Central memory CD8-positive, alpha-beta T cell (primary cell): ENCODE data around the gene FCHO2.

Source experiments
- ATAC-seq: fragments of 150-1000 bp; cut with Tn5 transposase; replicated peaks from 2 replicates; pipeline ENCODE4 v1.10.0; 2022; ENCODE audit warnings: mild to moderate bottlenecking, moderate FRiP score, moderate number of reproducible peaks; ENCODE audit not compliant: poor library complexity, severe bottlenecking; ENCODE audit errors: extremely low read depth
- DNase-seq, 2 donors: peaks; one replicate each; pipeline ENCODE4 v3.0.0; 2021; ENCODE audit warnings: low spot score in 2 of 2
- H3K27ac Mint-ChIP-seq: one replicate; pipeline ENCODE4 v1.8.0; 2022; ENCODE audit warnings: low read depth, mild to moderate bottlenecking, moderate library complexity, mixed read lengths
- H3K27me3 Mint-ChIP-seq: one replicate; pipeline ENCODE4 v1.8.0; 2022; ENCODE audit warnings: mixed read lengths
- H3K36me3 Mint-ChIP-seq: one replicate; pipeline ENCODE4 v1.8.0; 2022; ENCODE audit warnings: mild to moderate bottlenecking, moderate library complexity, mixed read lengths; ENCODE audit not compliant: insufficient read depth
- H3K4me1 Mint-ChIP-seq: one replicate; pipeline ENCODE4 v1.8.0; 2022; ENCODE audit warnings: mixed read lengths
- H3K4me3 Mint-ChIP-seq: one replicate; pipeline ENCODE4 v1.8.0; 2022; ENCODE audit warnings: mild to moderate bottlenecking, moderate library complexity, mixed read lengths
- H3K9me3 Mint-ChIP-seq: one replicate; pipeline ENCODE4 v1.8.0; 2022; ENCODE audit warnings: mixed read lengths

Gene FCHO2

DNA sequence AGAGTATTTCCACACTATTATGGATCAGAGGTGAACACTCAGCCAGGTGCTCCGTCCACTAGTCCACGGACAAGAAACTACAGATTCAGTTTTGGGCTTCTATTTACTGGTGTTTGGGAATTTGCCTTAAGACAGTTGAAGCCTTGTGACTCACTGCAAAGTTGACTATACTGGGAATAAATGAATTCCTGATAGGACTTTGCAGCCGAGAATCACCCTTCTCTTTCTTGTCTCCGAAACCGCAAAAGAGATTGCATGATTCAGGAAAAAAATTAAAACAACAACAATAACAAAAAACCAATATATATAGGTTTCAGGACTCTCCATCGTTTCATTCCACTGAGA, 165.2 kb downstream of the FCHO2 start:
- no peaks in the 10 kb centered on the region for H3K9me3 Mint-ChIP-seq
- no peaks in the 10 kb centered on the region for H3K36me3 Mint-ChIP-seq
- H3K4me3 Mint-ChIP-seq: peak overlapping the region; percentile 70
- no peak overlapping the region for H3K27ac Mint-ChIP-seq
- H3K4me1 Mint-ChIP-seq: peaks cover 45% of the 10 kb centered on the region
- peaks cover 46% of the 10 kb centered on the region for H3K27me3 Mint-ChIP-seq
- ATAC-seq: no peak
- no peak for DNase-seq

DNA sequence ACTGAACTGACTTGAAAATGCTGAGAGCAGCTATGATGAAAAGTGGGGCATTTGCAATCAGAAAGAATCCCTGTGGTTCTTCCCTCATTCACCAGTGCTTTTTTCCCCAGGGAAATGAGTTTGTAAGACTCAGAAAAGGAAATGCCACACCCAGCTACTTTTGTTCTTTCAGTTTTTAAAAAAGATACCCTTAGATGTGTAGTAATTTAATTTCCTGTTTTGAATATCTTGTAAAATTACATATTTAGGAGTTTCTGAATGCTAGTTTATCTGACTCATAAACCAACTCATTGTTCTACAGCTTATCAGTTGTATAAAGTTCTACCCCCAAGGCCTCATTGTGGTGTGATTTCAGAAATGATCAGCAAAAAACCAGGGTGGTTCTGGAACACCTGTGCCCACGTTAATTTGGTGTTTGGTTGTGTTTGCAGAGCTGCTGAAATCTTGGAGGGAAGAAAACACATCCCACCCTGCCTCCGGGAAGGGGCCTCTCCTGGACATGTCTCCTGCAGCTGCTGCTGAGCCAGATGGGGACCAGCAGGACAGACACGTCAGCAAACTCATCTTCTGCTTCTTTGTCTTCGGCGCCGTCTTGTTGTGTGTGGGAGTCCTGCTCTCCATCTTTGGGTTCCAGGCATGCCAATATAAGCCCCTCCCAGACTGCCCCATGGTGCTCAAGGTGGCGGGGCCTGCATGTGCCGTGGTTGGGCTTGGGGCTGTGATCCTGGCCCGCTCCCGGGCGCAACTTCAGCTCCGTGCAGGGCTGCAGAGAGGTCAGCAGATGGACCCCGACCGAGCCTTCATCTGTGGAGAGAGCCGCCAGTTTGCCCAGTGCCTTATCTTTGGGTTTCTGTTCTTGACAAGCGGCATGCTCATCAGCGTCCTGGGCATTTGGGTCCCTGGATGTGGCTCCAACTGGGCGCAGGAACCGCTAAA, 167.3 kb downstream of the FCHO2 start:
- no peaks in the 10 kb centered on the region for H3K36me3 Mint-ChIP-seq
- no peak for ATAC-seq
- H3K27ac Mint-ChIP-seq: peak overlapping the region; percentile 67
- DNase-seq: no peak
- H3K9me3 Mint-ChIP-seq: no peaks in the 10 kb centered on the region
- peaks cover 53% of the 10 kb centered on the region for H3K4me1 Mint-ChIP-seq
- peaks cover 28% of the 10 kb centered on the region for H3K27me3 Mint-ChIP-seq
- peak overlapping the region; percentile 70 for H3K4me3 Mint-ChIP-seq

DNA sequence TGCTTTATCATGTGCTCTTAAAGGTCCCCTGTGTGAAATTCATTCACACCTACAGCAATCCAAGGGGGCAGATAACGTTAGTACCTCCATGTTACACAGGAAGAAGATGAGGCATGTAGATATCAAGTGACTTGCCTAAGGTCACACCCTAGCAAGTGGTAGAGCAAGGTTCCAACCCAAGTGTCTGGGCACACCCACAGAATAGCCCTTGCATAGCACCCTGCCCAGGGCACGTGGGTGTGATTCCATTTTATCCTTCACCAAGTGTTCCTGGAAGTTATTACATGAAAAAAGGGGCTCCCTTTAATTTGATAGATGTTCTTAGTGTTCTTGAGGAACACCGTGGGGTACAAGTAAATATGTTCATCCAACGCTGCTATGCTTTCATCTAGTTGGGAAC, 169.4 kb downstream of the FCHO2 start:
- no peak for DNase-seq
- Mint-ChIP-seq H3K4me3 (no peak overlapping the region), H3K27me3 (peaks cover 28% of the 10 kb centered on the region), H3K9me3 (no peaks in the 10 kb centered on the region), H3K27ac (no peak overlapping the region), H3K36me3 (peaks cover 8% of the 10 kb centered on the region), H3K4me1 (peaks cover 53% of the 10 kb centered on the region)
- ATAC-seq: no peak

DNA sequence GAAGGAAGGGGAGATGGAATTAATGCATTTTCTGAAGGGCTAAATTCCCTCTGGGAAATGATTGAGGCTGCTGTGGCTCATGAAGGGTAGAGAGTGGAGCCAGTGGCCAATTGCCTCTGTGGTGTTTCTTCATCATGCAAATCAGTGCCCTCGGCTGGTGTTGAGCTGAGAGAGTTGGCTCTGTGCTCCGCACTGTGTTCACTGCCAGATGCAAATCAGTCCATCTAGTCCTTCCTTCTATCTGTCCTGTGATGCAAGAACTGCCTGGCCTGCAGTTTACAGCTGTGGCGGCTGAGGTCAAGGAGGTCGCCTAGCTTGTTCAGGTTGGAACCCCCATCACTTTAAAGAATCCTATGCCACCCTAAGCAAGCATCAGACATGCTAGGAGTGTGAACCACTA, 170.5 kb downstream of the FCHO2 start:
- ATAC-seq (no peak), DNase-seq (no peak)
- Mint-ChIP-seq H3K36me3 (peaks cover 10% of the 10 kb centered on the region), H3K4me3 (no peak overlapping the region), H3K27me3 (peaks cover 18% of the 10 kb centered on the region), H3K9me3 (no peaks in the 10 kb centered on the region), H3K4me1 (peaks cover 55% of the 10 kb centered on the region), H3K27ac (no peak overlapping the region)

DNA sequence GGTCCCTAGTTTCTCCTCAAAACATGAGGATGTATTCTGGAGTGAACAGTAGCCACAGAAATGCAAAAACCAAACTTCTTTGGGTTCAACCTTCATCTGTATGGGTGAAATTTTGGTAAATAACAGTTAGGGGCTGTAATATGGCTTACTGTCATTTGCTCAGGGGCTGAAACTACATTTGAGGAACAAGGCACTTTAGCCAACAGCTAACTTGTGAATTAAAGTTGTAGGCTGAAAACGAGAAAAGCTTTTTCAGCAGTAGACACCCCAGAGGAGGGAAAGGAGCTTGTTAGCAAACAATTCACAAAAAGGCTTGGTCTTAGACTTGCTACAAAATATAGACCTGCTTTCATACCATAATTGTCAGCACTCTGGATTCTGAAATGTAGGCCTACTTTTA, 171.1 kb downstream of the FCHO2 start:
- ATAC-seq: no peak
- DNase-seq: no peak
- Mint-ChIP-seq H3K27ac (no peak overlapping the region), H3K36me3 (peaks cover 14% of the 10 kb centered on the region), H3K4me3 (no peak overlapping the region), H3K9me3 (no peaks in the 10 kb centered on the region), H3K27me3 (peaks cover 12% of the 10 kb centered on the region), H3K4me1 (peaks cover 50% of the 10 kb centered on the region)

DNA sequence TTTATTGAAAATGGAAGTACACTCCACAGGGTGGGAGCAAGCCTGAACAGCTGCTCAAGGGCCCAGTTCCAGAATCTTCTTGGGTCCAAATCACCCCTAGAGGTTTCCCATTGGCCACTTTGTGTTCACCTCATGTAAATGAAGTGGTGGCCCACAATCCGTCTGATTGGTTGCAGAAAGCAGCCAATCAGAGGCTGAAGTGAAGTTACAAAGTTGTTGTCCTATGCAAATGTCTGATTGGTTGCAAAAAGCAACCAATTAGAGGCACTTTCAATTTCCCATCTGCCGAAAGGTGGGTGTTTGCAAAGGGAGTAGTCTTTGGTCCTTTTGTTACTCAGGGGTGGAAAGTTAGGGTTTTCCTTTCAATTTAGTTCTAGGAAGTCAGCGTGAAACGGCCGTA, 173.3 kb downstream of the FCHO2 start:
- Mint-ChIP-seq H3K4me3 (no peak overlapping the region), H3K9me3 (no peaks in the 10 kb centered on the region), H3K27me3 (peaks cover 6% of the 10 kb centered on the region)

DNA sequence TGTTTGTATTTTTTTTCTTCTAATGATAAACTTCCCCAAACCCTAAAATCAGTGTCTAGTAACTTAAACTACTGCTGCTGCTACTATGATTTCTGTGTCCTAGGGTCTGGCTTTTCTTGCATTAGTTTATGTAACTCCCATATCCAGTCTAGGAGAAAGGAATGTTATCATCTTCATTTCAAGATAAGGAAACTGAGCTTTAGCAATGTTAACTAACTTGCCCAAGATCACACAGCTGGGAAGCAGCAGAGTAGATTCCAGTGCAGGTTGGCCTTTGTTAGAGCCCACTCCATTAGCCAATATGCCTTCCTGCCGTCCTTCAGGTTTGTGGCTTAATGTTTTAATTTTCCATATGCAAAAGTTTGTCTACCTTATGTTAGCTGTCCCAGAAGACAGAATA, 175.0 kb downstream of the FCHO2 start:
- DNase-seq: no peak
- H3K27me3 Mint-ChIP-seq: no peaks in the 10 kb centered on the region
- H3K4me3 Mint-ChIP-seq: no peak overlapping the region
- H3K4me1 Mint-ChIP-seq: peaks cover 25% of the 10 kb centered on the region
- H3K9me3 Mint-ChIP-seq: no peaks in the 10 kb centered on the region
- H3K36me3 Mint-ChIP-seq: peaks cover 24% of the 10 kb centered on the region
- H3K27ac Mint-ChIP-seq: peak overlapping the region; percentile 26
- no peak for ATAC-seq

More for the DNA sequence above, 173.3 kb downstream of the FCHO2 start:
- Mint-ChIP-seq H3K27ac (no peak overlapping the region), H3K4me1 (peaks cover 34% of the 10 kb centered on the region), H3K36me3 (peaks cover 19% of the 10 kb centered on the region)
- DNase-seq: no peak
- no peak for ATAC-seq

DNA sequence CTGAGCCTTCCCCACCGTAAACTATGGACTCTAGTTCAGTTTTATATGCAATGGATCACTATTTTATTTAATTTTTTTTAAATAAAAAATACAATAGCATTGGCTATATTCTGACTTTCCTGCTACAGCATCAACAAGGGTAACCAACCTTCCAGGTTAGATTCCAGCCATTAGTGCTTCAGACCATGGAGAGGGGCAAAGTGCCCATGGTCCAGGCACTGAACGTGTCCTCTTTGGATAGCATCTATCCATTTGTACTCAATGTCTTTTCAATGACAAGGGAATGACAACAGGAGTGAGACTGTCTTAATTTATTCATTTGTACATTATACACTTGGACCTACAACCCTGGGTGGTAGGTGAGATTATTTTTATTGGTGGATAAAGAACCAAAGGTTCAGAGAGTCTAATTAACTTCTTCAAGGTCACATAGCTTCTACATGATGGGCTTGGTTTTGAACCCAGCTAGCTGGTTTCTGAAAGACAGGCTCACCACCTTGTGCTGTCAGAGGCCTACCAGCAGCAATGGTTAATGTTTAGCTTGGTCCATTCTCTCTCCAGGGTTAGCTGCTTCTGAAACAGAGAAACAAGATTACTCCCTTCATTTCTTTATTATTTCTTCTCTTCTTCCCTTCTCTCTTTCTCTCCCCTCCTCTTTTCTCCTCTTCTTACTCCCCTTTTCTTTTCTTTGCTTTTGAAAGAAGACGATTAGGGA, 176.0 kb downstream of the FCHO2 start:
- no peaks in the 10 kb centered on the region for H3K9me3 Mint-ChIP-seq
- peaks cover 2% of the 10 kb centered on the region for H3K27me3 Mint-ChIP-seq
- DNase-seq (no peak), ATAC-seq (no peak)
- H3K4me3 Mint-ChIP-seq: no peak overlapping the region
- peak overlapping the region; percentile 36 for H3K27ac Mint-ChIP-seq
- H3K4me1 Mint-ChIP-seq: peaks cover 14% of the 10 kb centered on the region
- peaks cover 24% of the 10 kb centered on the region for H3K36me3 Mint-ChIP-seq

DNA sequence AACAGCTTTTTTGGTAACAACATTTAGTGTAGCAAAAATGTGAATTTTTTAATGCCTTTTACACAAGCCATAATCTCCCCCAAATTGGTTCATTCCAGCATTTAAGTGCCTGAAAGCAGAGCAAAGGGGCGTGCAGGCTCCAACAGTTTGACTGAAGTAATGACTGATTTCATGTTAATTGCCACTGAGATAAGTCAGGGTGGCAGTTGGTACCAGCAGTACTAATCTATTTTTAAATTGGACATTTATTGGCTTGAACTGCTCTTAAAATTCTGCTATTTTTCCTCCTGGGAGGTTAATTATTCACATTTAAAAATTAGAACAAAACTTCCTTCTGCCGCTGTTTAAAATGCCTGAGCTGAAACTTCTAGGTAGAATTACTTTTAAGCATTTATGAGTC, 176.9 kb downstream of the FCHO2 start:
- Mint-ChIP-seq H3K9me3 (no peaks in the 10 kb centered on the region), H3K27ac (no peak overlapping the region), H3K4me1 (peaks cover 14% of the 10 kb centered on the region), H3K4me3 (no peak overlapping the region), H3K36me3 (peaks cover 24% of the 10 kb centered on the region), H3K27me3 (peaks cover 11% of the 10 kb centered on the region)
- ATAC-seq: no peak
- DNase-seq: no peak

DNA sequence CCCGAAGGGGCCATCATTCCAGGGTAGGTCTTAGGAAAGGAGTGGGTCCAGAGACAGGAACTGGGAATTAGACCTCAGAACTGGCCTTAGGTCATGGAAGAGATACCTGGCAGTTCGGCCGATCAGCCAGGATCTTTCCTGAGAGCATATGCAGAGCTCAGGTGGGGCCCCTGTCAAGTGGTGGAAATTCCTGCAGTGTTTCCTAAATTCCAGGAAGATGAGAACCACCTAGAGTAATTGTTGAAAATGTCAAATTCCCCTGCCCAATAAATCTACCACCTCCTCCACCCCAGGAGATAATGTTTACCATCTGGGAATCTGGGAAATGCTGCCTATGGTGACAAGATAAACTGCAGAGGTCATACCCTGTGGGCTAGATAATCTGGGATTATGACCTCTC, 179.2 kb downstream of the FCHO2 start:
- peaks cover 10% of the 10 kb centered on the region for H3K4me1 Mint-ChIP-seq
- H3K36me3 Mint-ChIP-seq: peaks cover 16% of the 10 kb centered on the region
- no peak for DNase-seq
- peaks cover 26% of the 10 kb centered on the region for H3K27me3 Mint-ChIP-seq
- H3K4me3 Mint-ChIP-seq: no peak overlapping the region
- H3K9me3 Mint-ChIP-seq: no peaks in the 10 kb centered on the region
- H3K27ac Mint-ChIP-seq: no peak overlapping the region
- no peak for ATAC-seq

DNA sequence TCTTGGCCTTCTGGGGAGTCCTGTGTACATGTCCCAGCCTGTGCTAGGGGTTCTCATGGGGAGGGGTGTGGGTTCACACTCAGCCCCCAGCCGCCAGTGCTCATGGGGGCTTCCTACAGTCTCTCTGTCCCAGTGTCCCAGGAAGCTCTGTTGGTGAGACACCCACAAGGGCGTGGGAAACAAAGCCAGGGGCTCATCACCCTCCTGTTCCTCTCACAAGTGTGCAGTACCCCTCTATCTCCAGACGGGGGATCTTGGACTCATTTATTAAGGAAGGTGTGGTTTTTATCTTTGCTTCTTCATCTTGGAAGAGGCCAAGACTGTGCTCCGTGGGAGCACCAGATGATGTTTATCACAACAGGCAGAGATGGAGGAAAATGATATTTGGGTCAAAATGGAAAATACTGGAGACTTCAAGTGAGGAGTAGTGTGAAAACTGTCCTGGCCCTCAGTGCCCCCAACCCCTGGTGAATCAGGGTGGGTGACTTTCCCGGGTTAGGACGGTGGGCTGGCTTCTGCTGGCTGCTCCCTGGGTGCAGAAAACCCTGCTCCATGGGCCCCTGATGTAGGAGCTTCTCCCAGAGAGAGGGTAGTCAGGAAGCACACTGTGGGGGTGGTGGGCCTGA, 179.7 kb downstream of the FCHO2 start:
- peaks cover 5% of the 10 kb centered on the region for H3K4me1 Mint-ChIP-seq
- H3K27ac Mint-ChIP-seq: no peak overlapping the region
- no peak overlapping the region for H3K4me3 Mint-ChIP-seq
- peaks cover 27% of the 10 kb centered on the region for H3K27me3 Mint-ChIP-seq
- DNase-seq (no peak), ATAC-seq (no peak)
- peaks cover 15% of the 10 kb centered on the region for H3K36me3 Mint-ChIP-seq
- no peaks in the 10 kb centered on the region for H3K9me3 Mint-ChIP-seq

DNA sequence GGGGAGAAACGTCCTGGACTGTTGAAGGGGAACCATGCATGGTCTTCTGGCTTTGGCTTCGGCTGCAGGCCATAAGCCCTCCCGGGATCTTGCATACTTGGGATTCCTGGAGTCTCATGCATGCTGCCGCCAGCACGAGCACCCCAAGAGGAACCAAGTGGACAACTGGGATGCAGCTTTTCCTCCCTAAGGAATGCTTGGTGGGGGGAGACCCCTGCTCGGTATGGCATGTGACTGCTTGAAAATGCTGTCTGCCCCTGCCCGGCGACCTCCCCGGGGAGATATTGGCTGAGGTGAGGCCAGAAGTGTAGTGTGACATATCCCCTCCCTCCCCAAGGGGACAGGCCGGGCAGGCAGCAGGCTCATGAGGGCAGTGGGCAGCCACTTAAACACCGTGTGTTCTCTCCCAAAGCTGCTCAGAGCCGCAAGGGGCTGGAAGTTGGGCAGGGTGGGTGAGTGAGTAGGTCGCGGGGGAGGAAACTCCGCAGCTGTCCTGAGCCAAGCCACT, 180.3 kb downstream of the FCHO2 start:
- Mint-ChIP-seq H3K27ac (no peak overlapping the region), H3K36me3 (peaks cover 14% of the 10 kb centered on the region), H3K4me3 (no peak overlapping the region), H3K27me3 (peaks cover 27% of the 10 kb centered on the region), H3K9me3 (no peaks in the 10 kb centered on the region), H3K4me1 (peaks cover 5% of the 10 kb centered on the region)
- DNase-seq (no peak), ATAC-seq (no peak)
